Activated T-cell treated with anti-CD3 and anti-CD28 coated beads, Interleukin-2, amount 50 U/mL, for 24 hours (primary cell): Measurements from ENCODE around the gene GGT1.
"Not testable (repeated sequence)": the region's sequence is repeated elsewhere in the genome, so short reads cannot be mapped to it uniquely, and the experiment has no call there.

Source experiments
- DNase-seq: peaks from one replicate; pipeline ENCODE4 v3.0.0-alpha.2; 2020
- H3K27ac Mint-ChIP-seq: 2 replicates; pipeline ENCODE4 v1.8.0; 2020; ENCODE audit warnings: mild to moderate bottlenecking, mixed read lengths
- H3K27me3 Mint-ChIP-seq: 2 replicates; pipeline ENCODE4 v1.8.0; 2020; ENCODE audit warnings: mixed read lengths
- H3K36me3 Mint-ChIP-seq: 2 replicates; pipeline ENCODE4 v1.8.0; 2020; ENCODE audit warnings: low read depth, mixed read lengths
- H3K4me1 Mint-ChIP-seq: 2 replicates; pipeline ENCODE4 v1.8.0; 2020; ENCODE audit warnings: low read depth, mixed read lengths
- H3K4me3 Mint-ChIP-seq: 2 replicates; pipeline ENCODE4 v1.8.0; 2020; ENCODE audit warnings: mild to moderate bottlenecking, moderate library complexity, mixed read lengths
- H3K9me3 Mint-ChIP-seq: 2 replicates; pipeline ENCODE4 v1.8.0; 2020; ENCODE audit warnings: mixed read lengths

Gene GGT1

GRCh38 chr22:24632642-24633041 is 29.6 kb downstream of the GGT1 start:
- H3K9me3 Mint-ChIP-seq, H3K36me3 Mint-ChIP-seq, H3K27ac Mint-ChIP-seq, H3K4me3 Mint-ChIP-seq, H3K27me3 Mint-ChIP-seq, DNase-seq: not testable (repeated sequence)
- peaks cover 21% of the 10 kb centered on the region for H3K4me1 Mint-ChIP-seq

- not testable (repeated sequence) for H3K9me3 Mint-ChIP-seq, H3K36me3 Mint-ChIP-seq, DNase-seq, H3K4me3 Mint-ChIP-seq, H3K27me3 Mint-ChIP-seq
- peaks cover 21% of the 10 kb centered on the region for H3K4me1 Mint-ChIP-seq
- H3K27ac Mint-ChIP-seq = peak overlapping the region; percentile 3
Observed at GRCh38 chr22:24633231-24634023, 30.4 kb downstream of the GGT1 start.

- not testable (repeated sequence) for H3K36me3 Mint-ChIP-seq, H3K27ac Mint-ChIP-seq, H3K27me3 Mint-ChIP-seq, H3K9me3 Mint-ChIP-seq, H3K4me3 Mint-ChIP-seq
- peaks cover 21% of the 10 kb centered on the region for H3K4me1 Mint-ChIP-seq
- peak; percentile 37 for DNase-seq
Observed at GRCh38 chr22:24634776-24635389, 31.9 kb downstream of the GGT1 start.

GRCh38 chr22:24636513-24636912 is 33.5 kb downstream of the GGT1 start:
- H3K27ac Mint-ChIP-seq, DNase-seq, H3K9me3 Mint-ChIP-seq, H3K4me3 Mint-ChIP-seq, H3K36me3 Mint-ChIP-seq, H3K27me3 Mint-ChIP-seq: not testable (repeated sequence)
- peaks cover 21% of the 10 kb centered on the region for H3K4me1 Mint-ChIP-seq

GRCh38 chr22:24642307-24642706 is 39.3 kb downstream of the GGT1 start:
- H3K4me1 Mint-ChIP-seq, H3K27me3 Mint-ChIP-seq, H3K9me3 Mint-ChIP-seq, H3K36me3 Mint-ChIP-seq, H3K27ac Mint-ChIP-seq, DNase-seq, H3K4me3 Mint-ChIP-seq: not testable (repeated sequence)

- H3K27me3 Mint-ChIP-seq, H3K9me3 Mint-ChIP-seq, H3K36me3 Mint-ChIP-seq, H3K27ac Mint-ChIP-seq, DNase-seq, H3K4me3 Mint-ChIP-seq, H3K4me1 Mint-ChIP-seq: not testable (repeated sequence)
Observed at GRCh38 chr22:24644409-24644808, 41.4 kb downstream of the GGT1 start.

- H3K27ac Mint-ChIP-seq, DNase-seq, H3K4me3 Mint-ChIP-seq, H3K9me3 Mint-ChIP-seq, H3K27me3 Mint-ChIP-seq, H3K4me1 Mint-ChIP-seq, H3K36me3 Mint-ChIP-seq: not testable (repeated sequence)
Observed at GRCh38 chr22:24645408-24646399, 42.7 kb downstream of the GGT1 start.

- H3K27ac Mint-ChIP-seq = not testable (repeated sequence)
Observed at GRCh38 chr22:24646756-24647155, 43.8 kb downstream of the GGT1 start.

GRCh38 chr22:24649371-24649770 is 46.4 kb downstream of the GGT1 start:
- not testable (repeated sequence) for H3K4me1 Mint-ChIP-seq, H3K27me3 Mint-ChIP-seq, H3K4me3 Mint-ChIP-seq, H3K27ac Mint-ChIP-seq, DNase-seq, H3K36me3 Mint-ChIP-seq, H3K9me3 Mint-ChIP-seq

More at GRCh38 chr22:24646756-24647155, 43.8 kb downstream of the GGT1 start:
- H3K36me3 Mint-ChIP-seq, H3K4me3 Mint-ChIP-seq, H3K9me3 Mint-ChIP-seq, DNase-seq, H3K27me3 Mint-ChIP-seq, H3K4me1 Mint-ChIP-seq: not testable (repeated sequence)

GRCh38 chr22:24650884-24651283 is 47.9 kb downstream of the GGT1 start:
- not testable (repeated sequence) for H3K4me3 Mint-ChIP-seq, H3K27ac Mint-ChIP-seq, H3K27me3 Mint-ChIP-seq, H3K9me3 Mint-ChIP-seq, H3K4me1 Mint-ChIP-seq, H3K36me3 Mint-ChIP-seq
- DNase-seq = peak; percentile 68

GRCh38 chr22:24665395-24665794 is 62.4 kb downstream of the GGT1 start:
- not testable (repeated sequence) for H3K27me3 Mint-ChIP-seq, H3K36me3 Mint-ChIP-seq, H3K4me1 Mint-ChIP-seq, DNase-seq, H3K4me3 Mint-ChIP-seq, H3K27ac Mint-ChIP-seq, H3K9me3 Mint-ChIP-seq

- not testable (repeated sequence) for H3K27me3 Mint-ChIP-seq, H3K36me3 Mint-ChIP-seq
Observed at GRCh38 chr22:24667904-24668303, 64.9 kb downstream of the GGT1 start.

GRCh38 chr22:24672532-24672931 is 69.5 kb downstream of the GGT1 start:
- not testable (repeated sequence) for H3K4me3 Mint-ChIP-seq, H3K27me3 Mint-ChIP-seq, DNase-seq, H3K36me3 Mint-ChIP-seq, H3K9me3 Mint-ChIP-seq, H3K4me1 Mint-ChIP-seq, H3K27ac Mint-ChIP-seq

More at GRCh38 chr22:24667904-24668303, 64.9 kb downstream of the GGT1 start:
- H3K9me3 Mint-ChIP-seq, DNase-seq, H3K4me1 Mint-ChIP-seq, H3K27ac Mint-ChIP-seq, H3K4me3 Mint-ChIP-seq: not testable (repeated sequence)
